Osteoblast (primary cell): ENCODE data around the gene NLGN3. TPM values are rescaled to one million over a fixed set of nuclear protein-coding genes. Genes with fewer than 3 reads are reported as not detected.

Source experiments
- DNase-seq: peaks from one replicate; pipeline ENCODE4 v3.0.0; 2011; ENCODE audit warnings: low spot score, mixed read lengths; ENCODE audit not compliant: insufficient read length; ENCODE audit errors: missing footprints
- H2AFZ ChIP-seq: 2 replicates; pipeline ENCODE4 v1.6.0; 2011; ENCODE audit warnings: mild to moderate bottlenecking, low read length
- H3K27ac ChIP-seq: 2 replicates; pipeline ENCODE4 v1.5.1; 2011; ENCODE audit warnings: mild to moderate bottlenecking, low read depth, low read length, moderate library complexity
- H3K27me3 ChIP-seq: 2 replicates; pipeline ENCODE4 v1.6.0; 2012; ENCODE audit warnings: mild to moderate bottlenecking, control low read depth, inconsistent platforms, low read length, moderate library complexity; ENCODE audit not compliant: insufficient read depth
- H3K36me3 ChIP-seq: 2 replicates; pipeline ENCODE4 v1.5.1; 2011; ENCODE audit warnings: mild to moderate bottlenecking, low read length, control low read depth, moderate library complexity; ENCODE audit not compliant: insufficient read depth
- H3K4me1 ChIP-seq: 2 replicates; pipeline ENCODE4 v1.5.1; 2011; ENCODE audit warnings: mild to moderate bottlenecking, low read length, control low read depth, moderate library complexity; ENCODE audit not compliant: insufficient read depth
- H3K4me2 ChIP-seq: 2 replicates; pipeline ENCODE4 v1.6.0; 2011; ENCODE audit warnings: mild to moderate bottlenecking, low read length; ENCODE audit not compliant: insufficient read depth
- H3K4me3 ChIP-seq: fragments of 200-600 bp; sonication (generic); 3 replicates; pipeline ENCODE4 v1.5.1; 2012; ENCODE audit warnings: mild to moderate bottlenecking, low read length, inconsistent platforms; ENCODE audit not compliant: insufficient read depth
- H3K79me2 ChIP-seq: 2 replicates; pipeline ENCODE4 v1.6.0; 2012; ENCODE audit warnings: mild to moderate bottlenecking, low read length, control low read depth, inconsistent platforms; ENCODE audit not compliant: insufficient read depth
- H3K9me3 ChIP-seq: 2 replicates; pipeline ENCODE4 v1.5.1; 2011; ENCODE audit warnings: low read depth, low read length, control low read depth
- H4K20me1 ChIP-seq: 2 replicates; pipeline ENCODE4 v1.6.0; 2012; ENCODE audit warnings: mild to moderate bottlenecking, low read length, control low read depth; ENCODE audit not compliant: insufficient read depth
- total RNA-seq: library from RNA; depleted of rRNA; stranded (reverse); fragments of >200 nt; gene quantifications from 2 replicates; pipeline ENCODE4 v1.2.3, GENCODE V29; 2012
- TF ChIP-seq, protein P1 (sequence below): IDR thresholded peaks from 2 replicates; pipeline ENCODE4 v1.5.1; 2011; ENCODE audit warnings: mild to moderate bottlenecking, low read depth, low read length, moderate library complexity; ENCODE audit errors: extremely low read depth

Gene NLGN3
- total RNA-seq, 1 donor = 0.36 TPM

GRCh38 chrX:71191248-71191647 is 46.6 kb downstream of the NLGN3 start:
- Histone ChIP-seq H3K4me1 (no peaks in the 10 kb centered on the region), H3K79me2 (no peaks in the 10 kb centered on the region), H4K20me1 (no peaks in the 10 kb centered on the region), H3K9me3 (no peaks in the 10 kb centered on the region), H3K4me2 (no peak overlapping the region), H2AFZ (no peak overlapping the region), H3K4me3 (no peak overlapping the region), H3K27ac (no peak overlapping the region), H3K27me3 (peaks cover 3% of the 10 kb centered on the region), H3K36me3 (no peaks in the 10 kb centered on the region)
- DNase-seq = no peak
- TF ChIP-seq, protein P1, sequence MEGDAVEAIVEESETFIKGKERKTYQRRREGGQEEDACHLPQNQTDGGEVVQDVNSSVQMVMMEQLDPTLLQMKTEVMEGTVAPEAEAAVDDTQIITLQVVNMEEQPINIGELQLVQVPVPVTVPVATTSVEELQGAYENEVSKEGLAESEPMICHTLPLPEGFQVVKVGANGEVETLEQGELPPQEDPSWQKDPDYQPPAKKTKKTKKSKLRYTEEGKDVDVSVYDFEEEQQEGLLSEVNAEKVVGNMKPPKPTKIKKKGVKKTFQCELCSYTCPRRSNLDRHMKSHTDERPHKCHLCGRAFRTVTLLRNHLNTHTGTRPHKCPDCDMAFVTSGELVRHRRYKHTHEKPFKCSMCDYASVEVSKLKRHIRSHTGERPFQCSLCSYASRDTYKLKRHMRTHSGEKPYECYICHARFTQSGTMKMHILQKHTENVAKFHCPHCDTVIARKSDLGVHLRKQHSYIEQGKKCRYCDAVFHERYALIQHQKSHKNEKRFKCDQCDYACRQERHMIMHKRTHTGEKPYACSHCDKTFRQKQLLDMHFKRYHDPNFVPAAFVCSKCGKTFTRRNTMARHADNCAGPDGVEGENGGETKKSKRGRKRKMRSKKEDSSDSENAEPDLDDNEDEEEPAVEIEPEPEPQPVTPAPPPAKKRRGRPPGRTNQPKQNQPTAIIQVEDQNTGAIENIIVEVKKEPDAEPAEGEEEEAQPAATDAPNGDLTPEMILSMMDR = no peak

- Histone ChIP-seq H4K20me1 (no peaks in the 10 kb centered on the region), H3K9me3 (no peaks in the 10 kb centered on the region), H3K4me3 (no peak overlapping the region), H3K27me3 (peaks cover 7% of the 10 kb centered on the region), H3K4me2 (no peak overlapping the region), H2AFZ (no peak overlapping the region), H3K4me1 (no peaks in the 10 kb centered on the region), H3K27ac (no peak overlapping the region), H3K36me3 (no peaks in the 10 kb centered on the region), H3K79me2 (no peaks in the 10 kb centered on the region)
- TF ChIP-seq, protein P1 = no peak
- no peak for DNase-seq
These were observed 51.5 kb downstream of the NLGN3 start for GRCh38 chrX:71195964-71196649.

DNA sequence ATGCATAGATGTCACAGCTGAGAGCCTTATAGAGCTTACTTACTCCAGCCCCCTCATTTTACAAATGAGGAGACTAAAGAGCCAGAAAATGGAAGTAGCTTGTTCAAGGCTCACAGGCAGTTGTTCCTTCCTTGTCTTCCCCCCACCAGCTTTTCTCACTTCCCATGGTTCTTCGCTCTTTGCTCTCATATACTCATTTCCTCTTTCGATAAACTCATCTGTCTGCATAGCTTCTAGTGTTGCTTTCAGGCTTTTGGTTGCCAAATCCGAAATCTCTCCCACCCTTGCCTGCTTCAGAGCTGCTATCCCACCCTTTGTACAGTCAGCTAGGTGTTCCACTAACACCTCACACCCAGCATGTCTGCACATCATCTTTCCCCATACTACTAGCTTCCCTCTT is 53.4 kb downstream of the NLGN3 start:
- H3K4me2 ChIP-seq = no peak overlapping the region
- no peak overlapping the region for H2AFZ ChIP-seq
- H3K27ac ChIP-seq = no peak overlapping the region
- H3K9me3 ChIP-seq = no peaks in the 10 kb centered on the region
- H3K4me3 ChIP-seq = no peak overlapping the region
- H3K36me3 ChIP-seq = no peaks in the 10 kb centered on the region
- no peaks in the 10 kb centered on the region for H4K20me1 ChIP-seq
- TF ChIP-seq, protein P1 = no peak
- H3K27me3 ChIP-seq = peaks cover 7% of the 10 kb centered on the region
- H3K79me2 ChIP-seq = no peaks in the 10 kb centered on the region
- peak; percentile 49 for DNase-seq
- no peaks in the 10 kb centered on the region for H3K4me1 ChIP-seq

DNA sequence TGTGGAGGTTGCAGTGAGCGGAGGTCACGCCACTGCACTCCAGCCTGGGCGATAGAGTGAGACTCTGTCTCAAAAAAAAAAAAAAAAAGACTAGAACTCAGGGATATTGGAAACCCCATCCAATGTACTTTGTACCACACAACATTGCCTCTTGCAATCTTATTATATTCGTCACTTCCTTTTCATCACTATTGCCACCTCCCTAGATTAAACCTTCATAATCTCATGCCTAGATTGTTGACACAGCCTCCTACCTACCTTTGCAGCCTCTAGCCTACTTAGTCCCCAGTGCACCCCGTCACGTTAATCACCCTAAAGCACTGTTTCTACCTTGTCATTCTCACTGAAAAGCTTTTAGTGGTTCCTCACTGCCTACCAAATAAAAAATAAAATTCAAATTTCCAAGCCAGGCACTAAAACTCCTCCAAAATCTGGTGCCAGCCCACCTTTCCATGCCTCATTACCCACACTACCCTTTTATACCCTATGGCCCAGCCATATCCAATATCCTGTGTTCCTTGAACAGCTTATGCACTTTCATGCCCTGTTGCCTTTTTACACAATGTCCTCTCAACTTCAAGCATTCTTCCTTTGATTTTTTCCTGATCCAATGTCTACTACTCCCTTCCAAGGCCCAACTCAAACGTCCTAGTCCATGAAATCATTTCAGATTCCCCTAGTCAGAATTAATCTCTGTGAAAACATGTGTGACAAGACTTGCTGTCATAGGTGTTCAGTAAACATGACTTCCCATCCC is 54.8 kb downstream of the NLGN3 start:
- TF ChIP-seq, protein P1 = no peak

More for the DNA sequence above, 54.8 kb downstream of the NLGN3 start:
- peaks cover 7% of the 10 kb centered on the region for H3K27me3 ChIP-seq
- H2AFZ ChIP-seq = no peak overlapping the region
- no peaks in the 10 kb centered on the region for H3K9me3 ChIP-seq
- no peak overlapping the region for H3K4me3 ChIP-seq
- no peak overlapping the region for H3K27ac ChIP-seq
- no peak for DNase-seq
- no peaks in the 10 kb centered on the region for H3K79me2 ChIP-seq
- H3K4me2 ChIP-seq = no peak overlapping the region
- no peaks in the 10 kb centered on the region for H3K36me3 ChIP-seq
- no peaks in the 10 kb centered on the region for H4K20me1 ChIP-seq
- H3K4me1 ChIP-seq = no peaks in the 10 kb centered on the region
